ENCODE results near the gene CNIH2.

The CNIH2 gene

GRCh38 chr11:66259225-66259624 is 18.8 kb upstream of the CNIH2 start:
- DNase-seq (ENCODE audit: low read depth in 2 of 2) = no peak

GRCh38 chr11:66259956-66260355 is 18.0 kb upstream of the CNIH2 start:
- DNase-seq (ENCODE audit: low read depth in 2 of 2) = no peak

- no peak for DNase-seq (ENCODE audit: low read depth in 2 of 2)
Observed at GRCh38 chr11:66261578-66261977, 16.4 kb upstream of the CNIH2 start.

- no peak for DNase-seq (ENCODE audit: low read depth in 2 of 2)
Observed at GRCh38 chr11:66262191-66262590, 15.8 kb upstream of the CNIH2 start.

- DNase-seq (ENCODE audit: low read depth in 2 of 2) = no peak
Observed at GRCh38 chr11:66262696-66263095, 15.3 kb upstream of the CNIH2 start.

GRCh38 chr11:66263231-66263630 is 14.7 kb upstream of the CNIH2 start:
- no peak for DNase-seq (ENCODE audit: low read depth in 2 of 2)

- DNase-seq (ENCODE audit: low read depth in 2 of 2) = no peak
Observed at GRCh38 chr11:66263785-66264184, 14.2 kb upstream of the CNIH2 start.

GRCh38 chr11:66264383-66264782 is 13.6 kb upstream of the CNIH2 start:
- DNase-seq (ENCODE audit: low read depth in 2 of 2) = no peak

- no peak for DNase-seq (ENCODE audit: low read depth in 2 of 2)
Observed at GRCh38 chr11:66264914-66265313, 13.1 kb upstream of the CNIH2 start.

- DNase-seq (ENCODE audit: low read depth in 2 of 2) = no peak
Observed at GRCh38 chr11:66265531-66266377, 12.2 kb upstream of the CNIH2 start.

- no peak for DNase-seq (ENCODE audit: low read depth in 2 of 2)
Observed at GRCh38 chr11:66266378-66267038, 11.5 kb upstream of the CNIH2 start.

GRCh38 chr11:66267039-66267378 is 11.0 kb upstream of the CNIH2 start:
- DNase-seq (ENCODE audit: low read depth in 2 of 2) = no peak

- DNase-seq (ENCODE audit: low read depth in 2 of 2) = peak; percentile 79 to 83
Observed at GRCh38 chr11:66267379-66268243, 10.4 kb upstream of the CNIH2 start.

- DNase-seq (ENCODE audit: low read depth in 2 of 2) = peak; percentile 100
Observed at GRCh38 chr11:66268244-66268951, 9.6 kb upstream of the CNIH2 start, which contains the start of gene RAB1B. RAB1B (plus strand) TSS chr11:66268639; CDS start chr11:66268680, 41 bp downstream.

- DNase-seq (ENCODE audit: low read depth in 2 of 2) = no peak
Observed at GRCh38 chr11:66268952-66269905, 8.7 kb upstream of the CNIH2 start.

GRCh38 chr11:66271816-66272215 is 6.2 kb upstream of the CNIH2 start:
- no peak for DNase-seq (ENCODE audit: low read depth in 2 of 2)

- no peak for DNase-seq (ENCODE audit: low read depth in 2 of 2)
Observed at GRCh38 chr11:66272596-66272995, 5.4 kb upstream of the CNIH2 start.

GRCh38 chr11:66274219-66274618 is 3.8 kb upstream of the CNIH2 start:
- DNase-seq (ENCODE audit: low read depth in 2 of 2) = no peak

GRCh38 chr11:66275396-66275795 is 2.6 kb upstream of the CNIH2 start:
- DNase-seq (ENCODE audit: low read depth in 2 of 2) = no peak

GRCh38 chr11:66275984-66276612 is 1.9 kb upstream of the CNIH2 start:
- no peak for DNase-seq (ENCODE audit: low read depth in 2 of 2)
